Activated B cell treated with CpG ODN at 0.5 μM for 24 hours (primary cell): ENCODE data around the gene ZDHHC14. TPM values are rescaled to one million over a fixed set of nuclear protein-coding genes. Genes with fewer than 3 reads are reported as not detected.

Experiments
- ATAC-seq: fragments of 200-7000 bp; cut with Tn5 transposase; one replicate; pipeline ENCODE4 v1.10.0; 2021; ENCODE audit warnings: low read depth, mild to moderate bottlenecking, moderate library complexity
- CTCF ChIA-PET: fragments of 350-600 bp; sonication (Branson Sonifier 250); formaldehyde crosslinking; loops from one replicate; lab custom pipeline; 2021; ENCODE audit warnings: antibody characterized with exemption; lab: Charles Lee
- POLR2A ChIA-PET: fragments of 350-600 bp; sonication (Branson Sonifier 250); formaldehyde crosslinking; loops from one replicate; lab custom pipeline; 2021; ENCODE audit warnings: antibody characterized with exemption; lab: Charles Lee
- DNase-seq: peaks from one replicate; pipeline ENCODE4 v3.0.0; 2022
- H3K27ac Mint-ChIP-seq: one replicate; pipeline ENCODE4 v1.8.0; 2020; ENCODE audit warnings: mixed read lengths
- H3K27me3 Mint-ChIP-seq: one replicate; pipeline ENCODE4 v1.8.0; 2021; ENCODE audit warnings: mixed read lengths
- H3K36me3 Mint-ChIP-seq: one replicate; pipeline ENCODE4 v1.8.0; 2021; ENCODE audit warnings: low read depth, mixed read lengths
- H3K4me1 Mint-ChIP-seq: one replicate; pipeline ENCODE4 v1.8.0; 2021; ENCODE audit warnings: mixed read lengths
- H3K4me3 Mint-ChIP-seq: one replicate; pipeline ENCODE4 v1.8.0; 2020; ENCODE audit warnings: mild to moderate bottlenecking, mixed read lengths
- H3K9me3 Mint-ChIP-seq: one replicate; pipeline ENCODE4 v1.8.0; 2020; ENCODE audit warnings: mixed read lengths
- intact Hi-C: fragments of 100-400 bp; cut with micrococcal nuclease; formaldehyde crosslinking; loops from one replicate; pipeline ENCODE4 v1.15.1; 2024
- total RNA-seq: library from RNA; stranded (reverse); gene quantifications from 2 replicates; pipeline ENCODE4 v1.2.3, GENCODE V29; 2022
- TF ChIP-seq, protein P1 (sequence below): fragments of 200-600 bp; IDR thresholded peaks from one replicate; pipeline ENCODE4 v1.8.0; 2022; ENCODE audit warnings: antibody characterized with exemption, mild to moderate bottlenecking

The ZDHHC14 gene
- total RNA-seq, 1 donor from 2014 or later: 25.3 TPM

DNA sequence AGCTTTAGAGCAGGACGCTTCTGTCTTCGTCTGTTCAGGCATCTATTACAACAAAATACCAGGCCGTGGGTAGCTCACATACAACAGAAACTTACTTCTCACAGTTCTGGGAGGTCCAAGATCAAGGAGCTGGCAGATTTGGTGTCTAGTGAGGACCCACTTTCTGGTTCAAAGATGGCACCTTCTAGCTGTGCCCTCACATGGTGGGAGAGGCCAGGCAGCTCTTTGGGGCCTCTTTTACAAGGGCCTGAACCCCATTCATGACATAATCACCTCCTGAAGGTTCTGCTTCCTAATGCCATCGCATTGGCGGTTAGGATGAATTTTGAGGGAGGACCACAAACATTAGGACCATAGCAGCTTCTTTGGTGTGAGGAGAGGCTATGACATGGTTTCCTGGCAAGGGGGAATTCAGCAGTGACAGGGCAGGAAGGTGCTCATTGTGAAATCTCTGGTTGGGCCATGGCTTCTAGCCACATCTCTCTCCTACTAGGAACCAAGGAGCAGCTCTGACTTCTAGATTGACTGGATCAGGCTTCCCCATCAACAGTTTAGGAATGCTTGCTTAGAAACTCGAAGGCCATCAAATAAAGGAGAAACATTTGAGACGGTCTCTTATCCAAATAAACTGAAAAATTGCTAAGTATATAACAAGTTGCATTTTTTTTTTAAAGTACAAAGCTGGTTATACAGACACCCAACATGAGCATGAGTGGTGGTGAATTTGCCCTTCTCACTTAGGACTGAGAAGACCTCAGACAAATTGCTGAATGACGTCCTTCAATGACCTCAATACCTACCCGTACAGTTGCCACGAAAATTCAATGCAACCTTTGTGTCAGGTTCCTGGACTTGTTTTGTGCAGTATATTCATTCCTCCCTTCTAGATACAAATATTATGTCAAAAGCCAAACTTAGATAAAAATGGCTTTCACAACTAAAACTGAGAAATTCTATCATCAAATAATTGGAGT lies 140.7 kb downstream of the ZDHHC14 start:
- H3K4me3 Mint-ChIP-seq: no peak overlapping the region
- ChIA-PET POLR2A (no interaction called here), CTCF (no interaction called here)
- ATAC-seq (no peak), DNase-seq (no peak)
- H3K4me1 Mint-ChIP-seq: peaks cover 21% of the 10 kb centered on the region
- no peaks in the 10 kb centered on the region for H3K9me3 Mint-ChIP-seq
- H3K27me3 Mint-ChIP-seq: no peaks in the 10 kb centered on the region
- no peaks in the 10 kb centered on the region for H3K36me3 Mint-ChIP-seq
- TF ChIP-seq, protein P1, sequence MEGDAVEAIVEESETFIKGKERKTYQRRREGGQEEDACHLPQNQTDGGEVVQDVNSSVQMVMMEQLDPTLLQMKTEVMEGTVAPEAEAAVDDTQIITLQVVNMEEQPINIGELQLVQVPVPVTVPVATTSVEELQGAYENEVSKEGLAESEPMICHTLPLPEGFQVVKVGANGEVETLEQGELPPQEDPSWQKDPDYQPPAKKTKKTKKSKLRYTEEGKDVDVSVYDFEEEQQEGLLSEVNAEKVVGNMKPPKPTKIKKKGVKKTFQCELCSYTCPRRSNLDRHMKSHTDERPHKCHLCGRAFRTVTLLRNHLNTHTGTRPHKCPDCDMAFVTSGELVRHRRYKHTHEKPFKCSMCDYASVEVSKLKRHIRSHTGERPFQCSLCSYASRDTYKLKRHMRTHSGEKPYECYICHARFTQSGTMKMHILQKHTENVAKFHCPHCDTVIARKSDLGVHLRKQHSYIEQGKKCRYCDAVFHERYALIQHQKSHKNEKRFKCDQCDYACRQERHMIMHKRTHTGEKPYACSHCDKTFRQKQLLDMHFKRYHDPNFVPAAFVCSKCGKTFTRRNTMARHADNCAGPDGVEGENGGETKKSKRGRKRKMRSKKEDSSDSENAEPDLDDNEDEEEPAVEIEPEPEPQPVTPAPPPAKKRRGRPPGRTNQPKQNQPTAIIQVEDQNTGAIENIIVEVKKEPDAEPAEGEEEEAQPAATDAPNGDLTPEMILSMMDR: no peak
- intact Hi-C loops: loop anchor here (2.0 kb wide), 1 partner anchor 17 kb away; no protein-coding TSS in a partner anchor
- H3K27ac Mint-ChIP-seq: no peak overlapping the region

DNA sequence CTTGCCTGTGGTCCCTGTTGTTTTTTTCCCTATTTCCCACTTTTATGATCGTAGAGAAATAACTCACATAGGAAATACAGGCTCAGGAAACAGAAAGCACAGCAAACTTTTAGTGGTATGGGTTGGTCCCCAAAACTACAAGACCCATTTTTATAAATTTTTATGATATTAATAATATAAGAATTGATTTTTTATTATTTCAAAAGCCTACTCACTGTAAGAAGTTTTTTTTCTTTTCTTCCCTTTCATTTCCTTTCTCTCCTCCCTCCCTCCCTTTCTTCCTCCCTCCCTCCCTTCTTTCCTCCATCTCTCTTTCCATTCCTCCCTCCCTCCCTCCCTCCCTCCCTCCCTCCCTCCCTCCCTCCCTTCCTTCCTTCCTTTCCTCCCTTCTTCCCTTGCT lies 141.5 kb downstream of the ZDHHC14 start:
- CTCF ChIA-PET: no interaction called here
- H3K9me3 Mint-ChIP-seq: no peaks in the 10 kb centered on the region
- intact Hi-C loops: loop anchor here (2.0 kb wide), 1 partner anchor 16 kb away; no protein-coding TSS in a partner anchor
- POLR2A ChIA-PET: no interaction called here
- no peaks in the 10 kb centered on the region for H3K36me3 Mint-ChIP-seq
- peaks cover 29% of the 10 kb centered on the region for H3K4me1 Mint-ChIP-seq
- no peak overlapping the region for H3K4me3 Mint-ChIP-seq
- TF ChIP-seq, protein P1: no peak
- no peak for ATAC-seq
- H3K27ac Mint-ChIP-seq: no peak overlapping the region
- no peaks in the 10 kb centered on the region for H3K27me3 Mint-ChIP-seq
- no peak for DNase-seq

GRCh38 chr6:157524735-157525134 lies 143.7 kb downstream of the ZDHHC14 start:
- CTCF ChIA-PET: interaction anchor here (0.7 to 1.5 kb wide), 2 partner anchors 11 to 60 kb away, joined by 3 to 4 read pairs; no protein-coding TSS in a partner anchor
- ATAC-seq (no peak), DNase-seq (no peak)
- Mint-ChIP-seq H3K4me3 (no peak overlapping the region), H3K4me1 (peaks cover 49% of the 10 kb centered on the region), H3K27me3 (no peaks in the 10 kb centered on the region), H3K9me3 (no peaks in the 10 kb centered on the region), H3K36me3 (no peaks in the 10 kb centered on the region), H3K27ac (no peak overlapping the region)
- TF ChIP-seq, protein P1: no peak
- intact Hi-C loops: loop anchor here (5.0 kb wide), 1 partner anchor 37 kb away; no protein-coding TSS in a partner anchor
- POLR2A ChIA-PET: interaction anchor here (0.7 to 1.1 kb wide), 2 partner anchors 14 to 142 kb away, joined by 3 read pairs; no protein-coding TSS in a partner anchor

DNA sequence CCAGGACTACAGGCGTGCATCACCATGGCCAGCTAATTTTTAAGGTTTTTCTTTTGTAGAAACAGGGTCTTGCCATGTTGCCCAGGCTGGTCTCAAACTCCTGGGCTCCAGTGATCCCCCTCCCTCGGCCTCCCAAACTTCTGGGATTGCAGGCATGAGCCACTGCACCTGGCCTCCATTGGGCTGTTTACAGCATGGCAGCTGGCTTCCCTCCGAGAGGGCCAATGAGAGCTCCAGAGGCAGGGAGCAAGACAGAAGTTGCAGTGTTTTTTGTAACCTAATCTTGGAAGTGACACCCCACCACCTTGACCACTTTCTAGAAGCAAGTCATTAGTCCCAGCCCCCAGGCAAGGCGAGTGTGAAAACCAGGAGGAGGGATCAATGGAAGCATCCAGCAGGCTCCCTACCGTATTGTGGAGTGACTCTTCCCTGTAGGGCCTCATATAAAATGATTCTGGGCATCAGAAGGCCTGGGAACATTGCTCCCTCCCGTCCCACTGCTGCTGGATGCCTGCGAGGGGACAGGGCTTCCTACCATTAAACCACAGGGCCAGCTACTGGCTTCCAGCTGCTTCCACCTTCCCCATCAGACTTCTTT lies 144.4 kb downstream of the ZDHHC14 start:
- no peak overlapping the region for H3K4me3 Mint-ChIP-seq

More for the DNA sequence above, 144.4 kb downstream of the ZDHHC14 start:
- ChIA-PET CTCF (interaction anchor here (0.9 to 1.5 kb wide), 2 partner anchors 61 to 210 kb away, joined by 3 to 4 read pairs; no protein-coding TSS in a partner anchor), POLR2A (no interaction called here)
- TF ChIP-seq, protein P1: no peak
- no peaks in the 10 kb centered on the region for H3K27me3 Mint-ChIP-seq
- intact Hi-C loops: loop anchor here (5.0 kb wide), 1 partner anchor 38 kb away; no protein-coding TSS in a partner anchor
- peaks cover 54% of the 10 kb centered on the region for H3K4me1 Mint-ChIP-seq
- H3K9me3 Mint-ChIP-seq: no peaks in the 10 kb centered on the region
- no peak for DNase-seq
- H3K27ac Mint-ChIP-seq: no peak overlapping the region
- H3K36me3 Mint-ChIP-seq: no peaks in the 10 kb centered on the region
- no peak for ATAC-seq
